Measurements from ENCODE around the gene PRRG4.

PRRG4 gene

GRCh38 chr11:32792948-32793475 is 36.7 kb upstream of the PRRG4 start:
- no peak overlapping the region for H3K4me3 ChIP-seq (ENCODE audit: low read depth, low read length)
- DNase-seq (ENCODE audit: low read depth, low spot score) = peak; percentile 52
- peak; percentile 64 for TF ChIP-seq CTCF (IDR thresholded peaks at IDR 0.05; ENCODE audit: low read depth, low read length)
- in situ Hi-C loops (cut with HindIII; ENCODE audit: low sequenced_read_pairs) = no loop called here

- TF ChIP-seq CTCF (IDR thresholded peaks at IDR 0.05; ENCODE audit: low read depth, low read length) = no peak
- DNase-seq (ENCODE audit: low read depth, low spot score) = no peak
- in situ Hi-C loops (cut with HindIII; ENCODE audit: low sequenced_read_pairs) = no loop called here
- no peak within 1 kb of the TSS for H3K4me3 ChIP-seq (ENCODE audit: low read depth, low read length)
These were observed 35.3 kb upstream of the PRRG4 start, which contains the start of gene CCDC73 for GRCh38 chr11:32794439-32794838. Gene CCDC73 (minus strand): TSS chr11:32794662. CDS start chr11:32760243, 34,419 bp downstream.

GRCh38 chr11:32796425-32796824 is 33.3 kb upstream of the PRRG4 start:
- H3K4me3 ChIP-seq (ENCODE audit: low read depth, low read length) = no peak overlapping the region
- TF ChIP-seq CTCF (IDR thresholded peaks at IDR 0.05; ENCODE audit: low read depth, low read length) = no peak
- in situ Hi-C loops (cut with HindIII; ENCODE audit: low sequenced_read_pairs) = no loop called here
- no peak for DNase-seq (ENCODE audit: low read depth, low spot score)

- in situ Hi-C loops (cut with HindIII; ENCODE audit: low sequenced_read_pairs) = no loop called here
- H3K4me3 ChIP-seq (ENCODE audit: low read depth, low read length) = no peak overlapping the region
- TF ChIP-seq CTCF (IDR thresholded peaks at IDR 0.05; ENCODE audit: low read depth, low read length) = peak; percentile 88
- peak; percentile 77 for DNase-seq (ENCODE audit: low read depth, low spot score)
These were observed 20.4 kb upstream of the PRRG4 start for GRCh38 chr11:32809313-32809712.

- no peak for DNase-seq (ENCODE audit: low read depth, low spot score)
- H3K4me3 ChIP-seq (ENCODE audit: low read depth, low read length) = no peak overlapping the region
- in situ Hi-C loops (cut with HindIII; ENCODE audit: low sequenced_read_pairs) = no loop called here
- TF ChIP-seq CTCF (IDR thresholded peaks at IDR 0.05; ENCODE audit: low read depth, low read length) = no peak
These were observed 12.4 kb upstream of the PRRG4 start for GRCh38 chr11:32817181-32817851.

GRCh38 chr11:32817852-32818183 is 11.9 kb upstream of the PRRG4 start:
- no peak overlapping the region for H3K4me3 ChIP-seq (ENCODE audit: low read depth, low read length)
- in situ Hi-C loops (cut with HindIII; ENCODE audit: low sequenced_read_pairs) = no loop called here
- no peak for TF ChIP-seq CTCF (IDR thresholded peaks at IDR 0.05; ENCODE audit: low read depth, low read length)
- no peak for DNase-seq (ENCODE audit: low read depth, low spot score)
